ENCODE measurements around the gene B4GALT6.

B4GALT6 gene

GRCh38 chr18:31610286-31611205 lies 73.8 kb downstream of the B4GALT6 start:
- H3K4me3 ChIP-seq (replicated peaks; ENCODE audit: low read depth, low read length) = no peak overlapping the region
- TF ChIP-seq CTCF (IDR thresholded peaks at IDR 0.05; ENCODE audit: insufficient read depth, low read length, poor library complexity, severe bottlenecking) = peak; percentile 12
- H3K36me3 ChIP-seq (ENCODE audit: control insufficient read depth, insufficient read depth, low read length) = no peaks in the 10 kb centered on the region
- DNase-seq (ENCODE audit: extremely low read depth, insufficient read length) = no peak
- H3K27me3 ChIP-seq (replicated peaks; ENCODE audit: control insufficient read depth, insufficient read depth, low read length) = no peaks in the 10 kb centered on the region

GRCh38 chr18:31609886-31610285 lies 74.5 kb downstream of the B4GALT6 start:
- no peak for TF ChIP-seq CTCF (IDR thresholded peaks at IDR 0.05; ENCODE audit: insufficient read depth, low read length, poor library complexity, severe bottlenecking)

GRCh38 chr18:31607384-31607783 lies 77.0 kb downstream of the B4GALT6 start:
- Histone ChIP-seq H3K36me3 (ENCODE audit: control insufficient read depth, insufficient read depth, low read length) (no peaks in the 10 kb centered on the region), H3K27me3 (replicated peaks; ENCODE audit: control insufficient read depth, insufficient read depth, low read length) (no peaks in the 10 kb centered on the region), H3K4me3 (replicated peaks; ENCODE audit: low read depth, low read length) (no peak overlapping the region)
- DNase-seq (ENCODE audit: extremely low read depth, insufficient read length) = no peak
- TF ChIP-seq CTCF (IDR thresholded peaks at IDR 0.05; ENCODE audit: insufficient read depth, low read length, poor library complexity, severe bottlenecking) = no peak

More at GRCh38 chr18:31609886-31610285, 74.5 kb downstream of the B4GALT6 start:
- Histone ChIP-seq H3K27me3 (replicated peaks; ENCODE audit: control insufficient read depth, insufficient read depth, low read length) (no peaks in the 10 kb centered on the region), H3K36me3 (ENCODE audit: control insufficient read depth, insufficient read depth, low read length) (no peaks in the 10 kb centered on the region), H3K4me3 (replicated peaks; ENCODE audit: low read depth, low read length) (no peak overlapping the region)
- DNase-seq (ENCODE audit: extremely low read depth, insufficient read length) = no peak

GRCh38 chr18:31606265-31606664 lies 78.1 kb downstream of the B4GALT6 start:
- DNase-seq (ENCODE audit: extremely low read depth, insufficient read length) = no peak
- no peak for TF ChIP-seq CTCF (IDR thresholded peaks at IDR 0.05; ENCODE audit: insufficient read depth, low read length, poor library complexity, severe bottlenecking)
- no peaks in the 10 kb centered on the region for H3K27me3 ChIP-seq (replicated peaks; ENCODE audit: control insufficient read depth, insufficient read depth, low read length)
- H3K4me3 ChIP-seq (replicated peaks; ENCODE audit: low read depth, low read length) = no peak overlapping the region
- no peaks in the 10 kb centered on the region for H3K36me3 ChIP-seq (ENCODE audit: control insufficient read depth, insufficient read depth, low read length)

GRCh38 chr18:31603315-31603714 lies 81.1 kb downstream of the B4GALT6 start:
- no peaks in the 10 kb centered on the region for H3K27me3 ChIP-seq (replicated peaks; ENCODE audit: control insufficient read depth, insufficient read depth, low read length)
- H3K36me3 ChIP-seq (ENCODE audit: control insufficient read depth, insufficient read depth, low read length) = no peaks in the 10 kb centered on the region
- no peak overlapping the region for H3K4me3 ChIP-seq (replicated peaks; ENCODE audit: low read depth, low read length)
- no peak for TF ChIP-seq CTCF (IDR thresholded peaks at IDR 0.05; ENCODE audit: insufficient read depth, low read length, poor library complexity, severe bottlenecking)
- no peak for DNase-seq (ENCODE audit: extremely low read depth, insufficient read length)
